Diencephalon (tissue), 1 donor: Measurements from ENCODE around the gene IL6. TPM values are rescaled to one million over a fixed set of nuclear protein-coding genes. Genes with fewer than 3 reads are reported as not detected.

ENCODE experiments used
- total RNA-seq: library from RNA; depleted of rRNA; stranded (reverse); fragments of >200 nt; gene quantifications from one replicate; pipeline ENCODE4 v1.2.3, GENCODE V29; 2014

IL6 gene
- total RNA-seq = not detected

DNA sequence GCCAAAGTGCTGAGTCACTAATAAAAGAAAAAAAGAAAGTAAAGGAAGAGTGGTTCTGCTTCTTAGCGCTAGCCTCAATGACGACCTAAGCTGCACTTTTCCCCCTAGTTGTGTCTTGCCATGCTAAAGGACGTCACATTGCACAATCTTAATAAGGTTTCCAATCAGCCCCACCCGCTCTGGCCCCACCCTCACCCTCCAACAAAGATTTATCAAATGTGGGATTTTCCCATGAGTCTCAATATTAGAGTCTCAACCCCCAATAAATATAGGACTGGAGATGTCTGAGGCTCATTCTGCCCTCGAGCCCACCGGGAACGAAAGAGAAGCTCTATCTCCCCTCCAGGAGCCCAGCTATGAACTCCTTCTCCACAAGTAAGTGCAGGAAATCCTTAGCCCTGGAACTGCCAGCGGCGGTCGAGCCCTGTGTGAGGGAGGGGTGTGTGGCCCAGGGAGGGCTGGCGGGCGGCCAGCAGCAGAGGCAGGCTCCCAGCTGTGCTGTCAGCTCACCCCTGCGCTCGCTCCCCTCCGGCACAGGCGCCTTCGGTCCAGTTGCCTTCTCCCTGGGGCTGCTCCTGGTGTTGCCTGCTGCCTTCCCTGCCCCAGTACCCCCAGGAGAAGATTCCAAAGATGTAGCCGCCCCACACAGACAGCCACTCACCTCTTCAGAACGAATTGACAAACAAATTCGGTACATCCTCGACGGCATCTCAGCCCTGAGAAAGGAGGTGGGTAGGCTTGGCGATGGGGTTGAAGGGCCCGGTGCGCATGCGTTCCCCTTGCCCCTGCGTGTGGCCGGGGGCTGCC is at the start of gene IL6:
IL6 (plus strand) TSS at position 294 of the 807 bp plus-strand sequence; CDS start at position 357, 63 bp downstream.

Other genes starting within 250 kb of the IL6 start
- gene STEAP1B, start 227.0 kb upstream of the IL6 start, total RNA-seq = 1.8 TPM
- gene TOMM7, start 95.6 kb downstream of the IL6 start, total RNA-seq = 189 TPM